GM21526 (cell line): ENCODE measurements around the gene PPP1R36.
"Not testable (repeated sequence)": the region's sequence is repeated elsewhere in the genome, so short reads cannot be mapped to it uniquely, and the experiment has no call there.

Source experiments
- ATAC-seq: cut with Tn5 transposase; IDR thresholded peaks from one replicate; pipeline ENCODE4 v1.9.1; 2021; ENCODE audit warnings: moderate library complexity; ENCODE audit not compliant: unreplicated experiment, low FRiP score

Gene PPP1R36

GRCh38 chr14:64549791-64550620 lies at the start of gene PPP1R36:
PPP1R36 (plus strand) TSS chr14:64549961; CDS start chr14:64549998, 37 bp downstream.
- no peak for ATAC-seq

GRCh38 chr14:64500088-64500487 lies 49.7 kb upstream of the PPP1R36 start:
- ATAC-seq, result no peak

- no peak for ATAC-seq
These were observed 48.2 kb upstream of the PPP1R36 start for GRCh38 chr14:64501411-64502171.

- ATAC-seq, result no peak
These were observed 47.3 kb upstream of the PPP1R36 start for GRCh38 chr14:64502456-64502855.

- peak; percentile 6 for ATAC-seq
These were observed 46.8 kb upstream of the PPP1R36 start for GRCh38 chr14:64502887-64503433.

- peak; percentile 52 for ATAC-seq
These were observed 46.1 kb upstream of the PPP1R36 start, which contains the start of gene ZBTB25 for GRCh38 chr14:64503434-64504309. ZBTB25 (minus strand) TSS chr14:64503838; CDS start chr14:64490533, 13,305 bp downstream.

- ATAC-seq, result peak; percentile 25
These were observed 45.4 kb upstream of the PPP1R36 start, which contains the start of gene ZBTB1 for GRCh38 chr14:64504310-64504896. ZBTB1 (plus strand) TSS chr14:64504770; CDS start chr14:64521505, 16,735 bp downstream.

- peak; percentile 26 for ATAC-seq
These were observed 44.6 kb upstream of the PPP1R36 start for GRCh38 chr14:64504897-64505794.

GRCh38 chr14:64506721-64507120 lies 43.0 kb upstream of the PPP1R36 start:
- no peak for ATAC-seq

GRCh38 chr14:64507376-64508156 lies 42.2 kb upstream of the PPP1R36 start:
- ATAC-seq, result no peak

GRCh38 chr14:64508215-64508776 lies 41.5 kb upstream of the PPP1R36 start:
- no peak for ATAC-seq

- ATAC-seq, result no peak
These were observed 40.7 kb upstream of the PPP1R36 start for GRCh38 chr14:64509036-64509435.

- no peak for ATAC-seq
These were observed 38.7 kb upstream of the PPP1R36 start for GRCh38 chr14:64510825-64511671.

- no peak for ATAC-seq
These were observed 36.5 kb upstream of the PPP1R36 start for GRCh38 chr14:64513271-64513670.

GRCh38 chr14:64515053-64515452 lies 34.7 kb upstream of the PPP1R36 start:
- ATAC-seq, result no peak

GRCh38 chr14:64516969-64517368 lies 32.8 kb upstream of the PPP1R36 start:
- ATAC-seq, result no peak

GRCh38 chr14:64517667-64518066 lies 32.1 kb upstream of the PPP1R36 start:
- ATAC-seq, result not testable (repeated sequence)
